Retinal pigment epithelial cell (primary cell): ENCODE data around the gene DNASE1.
"Not testable (repeated sequence)": the region's sequence is repeated elsewhere in the genome, so short reads cannot be mapped to it uniquely, and the experiment has no call there.

Experiments used
- DNase-seq: peaks from one replicate; pipeline ENCODE4 v3.0.0-alpha.2; 2010; ENCODE audit warnings: low read depth
- H3K4me3 ChIP-seq: 2 replicates; pipeline ENCODE4 v1.5.1; 2011; ENCODE audit warnings: mild to moderate bottlenecking, low read length, control low read depth, moderate library complexity
- CTCF ChIP-seq: conservative IDR thresholded peaks from 2 replicates; pipeline ENCODE4 v1.5.1; 2011; ENCODE audit warnings: low read depth, low read length, control low read depth, inconsistent platforms

Gene DNASE1

GRCh38 chr16:3654249-3654991 lies at the start of gene DNASE1:
Gene DNASE1 (plus strand): TSS chr16:3654691. CDS start chr16:3655374, 683 bp downstream.
- no peak for DNase-seq
- no peak within 1 kb of the TSS for H3K4me3 ChIP-seq
- peak; percentile 78 for TF ChIP-seq CTCF

- TF ChIP-seq CTCF: no peak
- DNase-seq: no peak
- no peak overlapping the region for H3K4me3 ChIP-seq
These were observed 48.0 kb upstream of the DNASE1 start for GRCh38 chr16:3606441-3606840.

- DNase-seq: no peak
- no peak for TF ChIP-seq CTCF
- H3K4me3 ChIP-seq: no peak overlapping the region
These were observed 47.3 kb upstream of the DNASE1 start for GRCh38 chr16:3607161-3607560.

GRCh38 chr16:3607634-3608033 lies 46.9 kb upstream of the DNASE1 start:
- no peak for TF ChIP-seq CTCF
- no peak overlapping the region for H3K4me3 ChIP-seq
- DNase-seq: no peak

GRCh38 chr16:3608069-3608468 lies 46.4 kb upstream of the DNASE1 start:
- DNase-seq: no peak
- no peak overlapping the region for H3K4me3 ChIP-seq

GRCh38 chr16:3608976-3609375 lies 45.5 kb upstream of the DNASE1 start:
- H3K4me3 ChIP-seq, DNase-seq: not testable (repeated sequence)

More at GRCh38 chr16:3608069-3608468, 46.4 kb upstream of the DNASE1 start:
- TF ChIP-seq CTCF: no peak

- TF ChIP-seq CTCF: no peak
- no peak for DNase-seq
- peak overlapping the region; percentile 90 for H3K4me3 ChIP-seq
These were observed 44.4 kb upstream of the DNASE1 start for GRCh38 chr16:3609895-3610697.
